ENCODE data around the gene TPSG1. TPM values are rescaled to one million over a fixed set of nuclear protein-coding genes. Genes with fewer than 3 reads are reported as not detected.

The TPSG1 gene
- total RNA-seq, 3 donors from 2014 or later (not counting 1 experiment from before 2014, with no cell fraction given): 0.40 TPM; not detected in 2

GRCh38 chr16:1184156-1184868 lies 40.8 kb downstream of the TPSG1 start:
- no peaks in the 10 kb centered on the region for H3K4me1 Mint-ChIP-seq
- intact Hi-C loops (cut with micrococcal nuclease): no loop called here
- DNase-seq (no peak), ATAC-seq (no peak)
- H3K36me3 Mint-ChIP-seq: no peaks in the 10 kb centered on the region
- no peaks in the 10 kb centered on the region for H3K36me3 ChIP-seq (ENCODE audit: control insufficient read depth, insufficient read depth, low read length)
- 88% methylated on average over 26 of the region's 26 CpGs for WGBS (ENCODE audit: insufficient coverage)
- no peaks in the 10 kb centered on the region for H3K9me3 ChIP-seq (ENCODE audit: control insufficient read depth, insufficient read depth, low read length)
- TF ChIP-seq CTCF (IDR thresholded peaks at IDR 0.05): no peak
- H3K4me1 ChIP-seq (ENCODE audit: control insufficient read depth, insufficient read depth, low read length): no peaks in the 10 kb centered on the region
- H3K27ac ChIP-seq (ENCODE audit: low read length): no peak overlapping the region
- H3K27me3 ChIP-seq (ENCODE audit: control insufficient read depth, insufficient read depth, low read length): no peaks in the 10 kb centered on the region
- no peaks in the 10 kb centered on the region for H3K9me3 Mint-ChIP-seq
- no peak overlapping the region for H3K4me3 Mint-ChIP-seq
- H3K27ac Mint-ChIP-seq: no peak overlapping the region
- no peaks in the 10 kb centered on the region for H3K27me3 Mint-ChIP-seq (ENCODE audit: low read depth in 2 of 2)
- no peak overlapping the region for H3K4me3 ChIP-seq (ENCODE audit: low read length)

- no peak overlapping the region for H3K27ac Mint-ChIP-seq
- H3K9me3 Mint-ChIP-seq: no peaks in the 10 kb centered on the region
- Histone ChIP-seq H3K4me1 (ENCODE audit: control insufficient read depth, insufficient read depth, low read length) (no peaks in the 10 kb centered on the region), H3K27me3 (ENCODE audit: control insufficient read depth, insufficient read depth, low read length) (no peaks in the 10 kb centered on the region), H3K27ac (ENCODE audit: low read length) (no peak overlapping the region), H3K9me3 (ENCODE audit: control insufficient read depth, insufficient read depth, low read length) (no peaks in the 10 kb centered on the region), H3K36me3 (ENCODE audit: control insufficient read depth, insufficient read depth, low read length) (no peaks in the 10 kb centered on the region), H3K4me3 (ENCODE audit: low read length) (no peak overlapping the region)
- H3K36me3 Mint-ChIP-seq: no peaks in the 10 kb centered on the region
- WGBS (ENCODE audit: insufficient coverage): 64% methylated on average over 43 of the region's 45 CpGs
- intact Hi-C loops (cut with micrococcal nuclease): no loop called here
- H3K4me3 Mint-ChIP-seq: no peak overlapping the region
- no peaks in the 10 kb centered on the region for H3K27me3 Mint-ChIP-seq (ENCODE audit: low read depth in 2 of 2)
- ATAC-seq (no peak), DNase-seq (no peak)
- TF ChIP-seq CTCF (IDR thresholded peaks at IDR 0.05): no peak
- no peaks in the 10 kb centered on the region for H3K4me1 Mint-ChIP-seq
These were observed 41.8 kb downstream of the TPSG1 start for GRCh38 chr16:1182950-1183907.

- Histone ChIP-seq H3K36me3 (ENCODE audit: control insufficient read depth, insufficient read depth, low read length) (no peaks in the 10 kb centered on the region), H3K9me3 (ENCODE audit: control insufficient read depth, insufficient read depth, low read length) (no peaks in the 10 kb centered on the region), H3K4me1 (ENCODE audit: control insufficient read depth, insufficient read depth, low read length) (no peaks in the 10 kb centered on the region), H3K27ac (ENCODE audit: low read length) (no peak overlapping the region), H3K4me3 (ENCODE audit: low read length) (no peak overlapping the region), H3K27me3 (ENCODE audit: control insufficient read depth, insufficient read depth, low read length) (no peaks in the 10 kb centered on the region)
- TF ChIP-seq CTCF (IDR thresholded peaks at IDR 0.05): no peak
- 64% methylated on average over 19 of the region's 19 CpGs for WGBS (ENCODE audit: insufficient coverage)
- ATAC-seq (no peak), DNase-seq (no peak)
- Mint-ChIP-seq H3K4me1 (no peaks in the 10 kb centered on the region), H3K27ac (no peak overlapping the region), H3K9me3 (no peaks in the 10 kb centered on the region), H3K27me3 (ENCODE audit: low read depth in 2 of 2) (no peaks in the 10 kb centered on the region), H3K4me3 (no peak overlapping the region), H3K36me3 (no peaks in the 10 kb centered on the region)
- intact Hi-C loops (cut with micrococcal nuclease): no loop called here
These were observed 42.8 kb downstream of the TPSG1 start for GRCh38 chr16:1182316-1182671.

All from natural killer cell (primary cell).